HG02970 (cell line): Measurements from ENCODE around the gene DTNBP1.

ENCODE experiments used
- ATAC-seq: cut with Tn5 transposase; IDR thresholded peaks from one replicate; pipeline ENCODE4 v1.9.1; 2021; ENCODE audit warnings: mild to moderate bottlenecking, moderate library complexity, moderate number of reproducible peaks; ENCODE audit not compliant: unreplicated experiment, low FRiP score

Gene DTNBP1

DNA sequence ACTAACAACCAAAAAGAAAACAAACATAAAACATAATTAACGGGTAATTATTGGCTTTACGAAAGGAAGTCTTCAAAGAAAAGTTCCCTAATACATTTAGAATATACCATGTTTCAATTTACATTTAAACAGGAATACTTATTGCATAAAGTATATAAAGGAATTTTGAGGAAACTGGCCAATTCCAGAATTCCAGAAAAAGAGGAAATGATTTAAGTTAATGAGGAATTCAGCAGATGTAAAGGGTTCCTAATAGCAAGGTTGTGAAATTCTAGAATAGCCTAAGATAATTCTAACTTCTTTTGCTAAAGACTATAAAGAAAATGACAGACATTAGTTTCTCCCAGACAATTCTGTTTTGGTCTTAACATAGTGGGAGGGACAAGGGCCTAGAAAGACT, 35.0 kb downstream of the DTNBP1 start:
- ATAC-seq, result no peak

DNA sequence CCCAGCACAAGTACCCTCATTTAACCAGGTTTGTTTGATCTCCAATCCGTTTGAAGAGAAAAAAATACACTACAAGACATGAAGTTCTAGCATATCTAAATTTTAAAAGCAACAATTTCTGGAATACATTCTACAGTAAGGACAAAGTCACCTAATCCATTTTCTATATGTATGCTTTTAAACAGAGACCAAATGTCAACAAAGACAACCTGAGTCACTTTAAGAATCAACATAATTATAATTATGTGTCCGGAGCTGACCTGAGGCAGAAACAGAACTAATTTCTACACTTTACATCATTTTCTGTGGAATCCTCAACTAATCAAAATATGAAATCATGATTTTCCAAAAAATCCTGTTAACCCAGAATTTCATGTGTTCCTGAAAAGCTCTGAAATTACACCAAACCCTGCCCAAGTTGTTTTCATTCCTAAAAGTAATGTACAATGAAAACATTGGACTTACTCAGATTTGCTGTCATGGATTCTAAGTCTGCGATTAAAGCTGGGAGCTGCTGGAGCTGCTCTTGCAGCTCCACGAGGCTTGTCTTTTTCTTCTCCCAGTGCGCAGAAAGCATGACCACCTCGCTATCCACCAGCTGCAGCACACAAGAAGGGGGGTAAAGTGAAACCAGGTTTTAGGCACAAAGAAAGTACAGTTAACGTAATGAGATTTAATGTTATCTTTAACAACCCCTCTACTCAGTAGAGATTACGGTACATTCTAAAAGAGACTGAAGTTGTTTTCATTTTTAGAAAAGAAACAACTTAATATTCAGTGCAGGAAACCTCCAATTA, 35.8 kb downstream of the DTNBP1 start:
- no peak for ATAC-seq

DNA sequence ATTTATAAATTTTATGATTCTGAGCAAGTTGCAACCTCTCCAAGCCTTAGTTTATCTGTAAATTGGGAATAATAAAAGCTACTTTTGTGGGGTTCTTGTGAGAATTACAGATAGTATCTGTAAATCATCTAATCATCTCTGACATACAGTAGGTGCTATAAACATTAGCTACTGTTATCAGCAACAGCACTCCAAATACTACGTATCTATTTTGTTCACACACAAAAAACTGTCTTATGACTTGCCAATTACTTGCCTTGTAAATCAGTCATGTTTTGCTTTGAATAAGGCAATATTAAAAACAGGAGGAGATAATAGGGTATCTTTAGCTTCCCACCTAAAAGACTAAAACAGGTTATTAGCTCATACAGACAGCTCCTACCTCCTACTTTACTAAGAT, 36.7 kb downstream of the DTNBP1 start:
- no peak for ATAC-seq

DNA sequence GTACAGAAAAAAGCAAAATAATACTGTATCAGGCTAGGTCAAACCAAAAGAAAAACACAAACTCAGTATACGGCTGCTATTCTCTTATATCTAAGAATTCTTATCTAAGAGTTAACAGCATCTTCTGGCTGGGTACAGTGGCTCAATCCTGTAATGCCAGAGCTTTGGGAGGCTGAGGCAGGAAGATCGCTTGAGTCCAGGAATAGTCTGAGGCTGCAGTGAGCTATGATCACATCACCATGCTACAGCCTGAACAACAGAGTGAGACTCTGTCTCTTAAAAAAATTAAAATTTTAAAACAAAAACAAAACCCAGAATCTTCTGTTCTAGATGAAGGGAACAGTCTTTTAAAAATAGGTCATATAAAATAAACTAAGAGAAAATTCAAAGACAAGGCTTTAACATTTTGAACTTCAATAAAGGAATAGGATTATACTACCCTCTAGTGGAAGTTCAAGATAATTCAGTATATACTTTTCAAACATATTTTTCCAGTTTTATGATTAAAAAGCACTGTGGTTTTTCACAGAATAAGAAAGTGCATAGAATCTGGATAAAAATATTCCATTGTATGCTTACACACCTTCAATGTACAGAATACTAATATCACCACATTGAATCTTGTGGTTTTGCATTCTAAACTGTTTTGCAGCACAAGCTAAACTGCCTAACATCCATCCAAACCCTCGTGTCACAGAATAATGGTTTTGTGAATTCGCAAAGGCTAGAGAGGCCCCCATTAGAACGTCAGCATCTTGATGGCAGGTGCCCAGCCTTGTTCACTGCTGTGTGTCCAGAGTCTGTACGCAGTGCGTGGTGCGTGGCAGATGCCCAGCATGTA, 39.3 kb downstream of the DTNBP1 start:
- no peak for ATAC-seq

DNA sequence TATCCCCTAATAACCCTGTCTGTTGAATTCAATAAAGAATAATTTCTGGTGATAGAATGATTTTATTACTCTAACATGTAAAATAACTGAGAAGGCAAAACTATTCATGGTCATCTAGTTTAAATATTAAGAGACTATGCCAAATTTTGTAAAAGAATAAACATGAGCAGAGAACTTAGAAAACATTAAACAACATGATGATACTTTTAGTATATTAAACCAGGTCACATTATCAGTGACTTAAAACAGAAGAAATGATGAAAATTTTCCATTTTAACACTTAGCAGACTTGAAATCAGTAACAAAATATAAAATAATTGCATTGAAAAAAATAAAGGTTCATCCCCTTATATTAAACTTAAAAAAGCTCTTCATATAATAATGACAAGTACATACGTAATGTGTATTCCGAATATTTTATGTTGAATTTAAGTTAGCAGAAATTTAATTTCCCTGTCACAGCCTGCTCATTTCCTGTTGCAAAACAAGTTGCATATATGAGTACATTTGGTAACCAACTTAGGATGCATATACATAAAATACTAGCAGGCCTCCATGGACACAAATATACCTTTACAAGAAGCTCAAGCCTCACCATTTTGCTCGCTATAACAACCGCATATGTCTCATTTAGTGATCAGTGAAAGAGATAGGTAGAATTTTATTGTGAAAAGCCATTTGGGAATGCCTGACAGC, 40.6 kb downstream of the DTNBP1 start:
- no peak for ATAC-seq

DNA sequence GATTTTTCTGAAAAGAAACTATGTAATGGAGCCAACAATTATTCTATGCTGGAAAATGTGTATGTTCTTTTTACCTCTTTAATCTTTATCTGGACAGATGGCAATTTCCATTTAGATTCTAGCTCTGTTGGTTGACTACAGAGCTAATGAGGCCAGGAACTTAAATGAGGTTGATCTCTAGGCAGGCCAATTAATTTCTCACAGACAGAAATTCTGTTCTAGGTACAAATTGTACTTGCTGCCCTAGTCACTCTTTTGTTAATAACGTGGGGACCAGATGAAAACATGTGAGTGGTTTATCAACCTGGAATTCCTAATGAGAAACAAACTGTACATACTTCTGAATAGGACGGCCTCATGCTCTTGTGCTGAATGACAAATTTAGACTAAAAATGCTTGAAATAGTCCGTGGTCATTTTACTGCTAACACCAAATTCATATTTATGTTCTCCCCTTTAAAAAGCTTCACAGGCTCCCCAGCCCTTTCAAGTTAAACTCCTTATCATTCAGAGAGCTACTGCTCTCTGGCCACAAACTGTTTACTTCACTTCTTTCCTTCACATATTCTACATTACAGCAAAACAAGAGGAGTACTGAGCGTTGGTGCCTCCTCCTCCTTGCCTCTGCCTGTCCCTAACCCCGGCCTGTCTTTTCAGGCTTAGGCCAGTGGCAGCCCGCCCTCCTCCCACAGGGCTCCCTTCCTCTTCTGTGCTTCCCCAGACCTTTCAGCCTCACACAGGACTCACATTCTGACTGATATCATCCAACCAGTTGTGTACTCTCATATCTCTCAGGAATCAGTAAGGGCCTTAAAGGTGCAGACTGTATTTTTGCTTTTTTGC, 41.4 kb downstream of the DTNBP1 start:
- no peak for ATAC-seq

DNA sequence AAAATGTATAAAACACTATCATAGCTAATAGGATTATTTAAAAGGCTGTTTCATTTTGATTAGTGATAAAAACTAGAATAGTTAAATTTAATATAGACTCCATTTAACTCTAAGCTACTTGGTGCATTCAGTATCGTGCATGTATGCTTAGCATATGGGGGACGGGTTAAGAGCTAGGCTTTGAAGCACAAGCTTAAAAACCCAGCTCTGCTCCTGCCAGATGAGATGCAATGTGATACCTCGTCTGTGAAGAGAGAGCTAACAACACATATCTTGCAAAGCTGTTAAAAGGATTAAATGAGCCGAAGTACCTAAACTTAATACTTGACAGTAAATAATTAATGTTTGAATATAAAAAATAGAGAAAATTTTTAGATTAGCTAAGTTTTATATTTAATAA, 42.2 kb downstream of the DTNBP1 start:
- ATAC-seq, result no peak

DNA sequence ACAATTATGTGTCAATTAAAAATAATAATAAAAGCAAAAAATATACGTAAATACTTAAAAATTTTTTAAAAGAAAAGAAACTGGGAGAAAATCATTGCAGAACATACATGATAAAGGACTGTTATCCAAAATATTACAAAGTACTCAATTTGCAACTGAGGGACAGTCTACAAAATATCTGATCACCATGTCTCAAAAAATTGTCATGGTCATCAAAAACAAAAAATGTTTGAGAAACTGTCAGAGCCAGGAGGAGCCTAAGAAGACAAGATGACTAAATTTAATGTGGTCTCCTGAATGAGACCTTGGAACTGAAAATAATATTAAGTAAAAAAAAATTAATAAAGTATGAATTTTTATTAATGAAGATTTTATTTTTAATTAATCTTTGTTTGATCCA, 43.5 kb downstream of the DTNBP1 start:
- no peak for ATAC-seq

DNA sequence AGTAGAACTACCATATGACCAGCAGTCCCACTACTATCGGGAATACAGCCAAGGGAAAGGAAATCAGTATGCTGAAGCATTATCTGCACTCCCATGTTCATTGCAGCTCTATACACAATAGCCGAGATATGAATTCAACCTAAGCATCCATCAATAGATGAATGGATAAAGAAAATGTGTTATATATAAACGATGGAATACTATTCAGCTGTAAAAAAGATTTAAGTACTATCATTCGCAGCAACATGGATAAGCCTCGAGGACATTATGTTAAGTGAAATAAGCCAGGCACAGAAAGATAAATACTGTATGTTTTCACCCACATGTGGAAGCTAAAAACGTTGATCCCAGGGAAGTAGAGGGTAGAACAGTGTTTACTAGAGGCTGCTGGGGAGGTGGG, 44.1 kb downstream of the DTNBP1 start:
- ATAC-seq, result no peak

DNA sequence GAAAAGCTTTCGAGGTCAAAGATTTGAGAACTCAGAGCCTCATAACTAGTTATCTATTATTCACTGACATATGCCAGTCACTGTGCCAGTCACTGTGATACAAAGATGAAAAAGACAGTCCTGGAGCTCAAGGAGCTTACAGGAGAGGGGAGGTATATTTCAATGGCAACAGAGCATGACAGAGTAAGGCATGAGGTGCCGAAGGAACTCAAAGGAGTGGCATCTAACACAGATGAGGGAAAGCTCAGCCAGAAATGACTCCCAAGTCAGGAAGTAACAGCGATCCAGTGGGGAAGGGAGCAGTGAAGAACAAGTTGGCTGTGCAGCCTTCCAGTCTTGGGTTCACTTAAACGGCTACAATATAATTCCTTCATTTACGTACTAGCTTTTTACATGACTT, 46.6 kb downstream of the DTNBP1 start:
- ATAC-seq, result no peak

DNA sequence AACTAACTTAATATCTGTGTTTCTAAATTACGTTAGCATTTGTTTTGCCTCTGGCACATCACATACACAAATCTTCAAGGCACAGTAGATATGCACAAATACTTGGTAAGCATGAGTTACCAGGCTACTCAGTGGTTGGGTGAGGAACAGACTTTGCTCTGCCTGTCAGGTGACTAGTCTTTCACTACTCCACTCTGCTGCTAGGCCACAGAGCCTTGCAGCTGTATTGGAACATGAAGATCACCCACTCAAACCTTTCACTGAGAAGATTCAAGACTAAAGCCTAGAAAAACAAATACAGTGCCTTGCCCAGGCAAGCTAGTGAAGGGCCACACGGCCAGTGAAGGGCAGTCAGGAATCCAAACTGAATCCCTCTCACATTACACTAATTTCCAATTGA, 47.0 kb downstream of the DTNBP1 start:
- ATAC-seq, result no peak

DNA sequence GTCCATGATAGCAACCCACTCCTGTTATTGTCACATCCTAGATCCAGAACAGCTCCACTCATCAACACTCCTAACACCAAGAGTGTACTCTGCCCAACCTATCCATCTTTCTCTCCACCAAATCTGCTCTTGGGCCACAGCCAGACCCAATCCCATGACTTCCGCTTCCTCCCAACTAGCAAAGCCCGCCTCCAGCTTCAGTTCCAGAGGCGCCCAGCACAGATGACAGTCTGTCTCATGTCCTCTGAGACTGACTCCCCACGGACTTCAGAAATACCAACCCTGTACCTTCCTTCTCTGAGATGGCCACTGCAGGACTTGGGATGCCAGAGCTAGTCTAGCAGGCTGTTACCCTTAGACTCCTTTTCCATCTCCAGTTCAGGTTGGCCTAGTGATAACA, 48.6 kb downstream of the DTNBP1 start:
- no peak for ATAC-seq

DNA sequence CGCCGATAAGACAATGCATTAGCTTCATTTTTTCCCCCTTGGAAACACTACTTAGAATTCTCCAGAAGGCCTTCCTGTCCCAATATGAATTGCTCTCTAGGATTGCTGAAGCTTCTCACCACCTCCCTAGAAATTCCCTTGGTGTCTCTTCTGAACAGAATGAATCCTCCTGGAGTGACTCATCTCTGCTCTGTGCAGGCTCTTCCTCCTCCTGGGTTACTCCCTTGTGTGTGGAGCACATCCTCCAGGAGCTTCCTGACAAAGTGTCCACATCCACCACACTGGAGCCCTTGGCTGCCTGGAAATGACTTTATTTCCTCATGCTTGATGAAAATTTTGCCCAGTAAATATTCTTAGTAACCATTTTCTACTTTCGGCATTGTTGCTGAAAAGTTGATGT, 54.4 kb downstream of the DTNBP1 start:
- no peak for ATAC-seq

DNA sequence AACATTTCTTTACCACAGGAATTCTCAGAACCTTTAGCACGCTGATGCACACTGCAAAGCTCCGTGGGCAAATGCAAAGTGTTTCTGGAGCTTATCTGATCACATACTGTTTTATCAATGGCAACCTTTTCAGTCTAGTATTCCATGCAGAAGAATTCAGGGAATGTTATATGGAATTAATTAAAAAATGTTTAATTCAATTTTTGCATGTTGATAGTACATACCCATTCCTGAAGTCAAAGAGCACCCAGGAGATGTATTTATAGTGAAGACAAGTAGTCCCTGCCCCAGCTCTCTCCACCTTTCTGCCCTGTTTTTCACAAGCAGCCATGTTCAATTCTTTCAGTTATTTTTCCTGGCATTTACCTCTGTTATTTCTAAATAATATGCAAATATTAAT, 55.2 kb downstream of the DTNBP1 start:
- ATAC-seq, result no peak

DNA sequence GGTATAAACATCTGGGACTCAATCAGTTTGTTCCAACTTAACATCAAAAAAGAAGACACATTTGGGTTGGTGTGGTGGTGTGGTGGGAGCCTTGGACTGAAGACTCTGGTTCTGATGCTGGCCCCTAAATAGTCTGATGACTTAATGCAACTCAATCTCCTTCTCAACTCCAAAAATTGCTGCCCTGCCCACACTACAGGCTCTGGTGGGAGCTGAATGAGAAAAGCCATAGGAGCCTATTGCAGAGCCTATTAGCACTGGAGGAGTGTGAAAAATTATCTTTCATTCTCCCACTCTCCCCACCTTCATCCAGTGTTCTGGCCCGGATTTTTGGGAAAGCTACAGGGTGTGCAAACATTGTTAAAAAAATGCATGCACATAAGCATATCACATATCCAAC, 56.5 kb downstream of the DTNBP1 start:
- ATAC-seq, result no peak

DNA sequence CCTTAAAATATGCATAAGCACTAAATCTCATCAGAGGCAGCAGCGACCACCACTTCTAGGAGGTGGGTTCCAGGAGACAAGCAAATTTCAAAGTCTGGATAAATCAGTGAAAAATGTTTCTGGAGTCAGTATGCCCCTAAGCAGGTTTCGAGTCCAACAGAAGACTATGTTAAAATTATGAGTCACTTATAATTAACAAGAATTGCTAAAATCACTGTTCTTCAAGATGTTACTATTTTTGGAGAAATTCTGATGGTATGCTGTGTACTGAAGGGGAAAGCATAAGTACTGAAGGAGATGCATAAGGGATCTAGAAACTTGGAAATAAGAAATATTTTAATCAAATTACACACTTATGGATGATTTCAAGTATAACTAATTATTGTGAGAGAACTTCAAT, 58.0 kb downstream of the DTNBP1 start:
- ATAC-seq, result no peak

DNA sequence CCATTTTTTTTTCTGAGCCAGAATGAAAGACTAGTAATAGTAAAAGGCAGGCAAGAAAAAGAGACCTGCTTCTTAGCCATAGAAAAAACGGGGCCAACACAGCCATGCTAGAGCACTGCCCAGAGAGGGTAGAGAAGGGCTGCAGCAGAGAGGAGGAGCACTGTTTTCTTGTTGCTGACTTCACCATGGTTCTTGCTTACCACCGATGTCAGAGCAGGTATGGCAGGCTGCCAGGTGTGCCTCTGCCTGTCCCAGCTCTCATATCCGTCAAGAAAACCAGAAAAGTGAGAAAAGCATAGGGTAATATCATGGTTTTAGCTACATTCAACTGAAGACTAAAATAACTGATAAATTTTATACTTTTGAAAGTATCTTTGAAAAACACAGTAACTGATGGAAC, 60.7 kb downstream of the DTNBP1 start:
- no peak for ATAC-seq

DNA sequence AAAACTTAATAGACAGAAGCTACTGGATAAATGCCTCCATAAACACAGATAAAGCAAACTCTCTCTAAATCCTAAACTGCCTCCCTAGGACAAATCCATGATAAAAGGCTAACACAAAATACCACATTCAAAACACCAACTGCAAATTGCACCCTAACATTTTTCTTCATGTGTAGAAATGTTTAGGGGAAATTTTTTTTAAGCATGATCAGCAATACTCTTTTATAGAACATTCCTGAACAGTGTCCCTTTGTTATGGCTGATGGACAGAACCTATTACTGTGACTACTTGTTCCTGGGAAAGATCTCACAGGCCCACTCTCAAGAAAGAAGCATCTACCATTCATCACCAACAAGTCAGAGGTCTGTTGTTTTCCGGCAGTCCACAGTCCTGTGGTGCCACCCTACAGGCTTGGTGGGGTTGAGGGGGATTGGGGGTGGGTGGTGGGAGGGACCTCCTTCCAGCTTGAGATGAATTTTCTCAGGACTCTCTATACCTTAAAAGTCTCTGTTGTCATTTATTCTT, 64.5 kb downstream of the DTNBP1 start:
- ATAC-seq, result no peak

DNA sequence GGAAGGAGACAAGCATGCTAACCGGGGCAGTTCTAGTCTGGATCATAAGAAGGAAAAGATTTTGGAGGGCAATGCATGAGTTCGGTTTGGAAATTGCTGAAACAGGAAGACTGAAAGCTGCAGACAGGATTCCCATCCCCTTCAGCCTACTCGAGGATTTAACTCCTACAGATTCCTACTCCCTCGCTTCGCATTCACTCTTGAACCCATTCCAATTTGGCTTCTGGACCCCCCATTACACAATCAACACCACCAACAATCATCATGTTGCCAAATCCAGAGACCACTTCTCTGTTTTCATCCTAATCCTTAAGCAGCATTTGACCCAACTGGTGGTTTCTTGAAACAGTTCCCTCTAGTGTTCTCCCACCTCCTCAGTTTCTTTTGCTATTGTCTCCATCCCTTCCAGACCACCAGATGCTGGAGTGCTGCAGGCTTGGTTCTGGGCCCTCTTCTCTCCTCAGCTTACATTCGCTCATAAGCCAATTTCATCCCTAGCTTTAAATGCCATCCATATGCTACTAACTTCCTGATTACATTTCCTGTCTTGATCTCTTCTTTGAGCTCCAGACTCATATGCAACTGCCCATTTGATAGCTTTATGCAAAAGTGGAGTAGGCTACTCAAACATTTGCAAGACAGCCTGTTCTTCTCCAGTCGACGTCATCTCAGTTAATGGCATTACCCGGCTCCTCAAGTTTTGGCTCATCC, 66.5 kb downstream of the DTNBP1 start:
- no peak for ATAC-seq
